Esophagus muscularis mucosa (tissue), 3 donors: Measurements from ENCODE around the gene DIAPH3.

Source experiments
- POLR2A ChIP-seq: fragments of 450-650 bp; IDR thresholded peaks from one replicate; pipeline ENCODE4 v1.6.1; 2017; ENCODE audit warnings: antibody characterized with exemption, moderate library complexity, mild to moderate bottlenecking, low read depth
- TF ChIP-seq, protein P1 (sequence below), 3 experiments: fragments of 200-600 bp in 2 of 3; fragments of 450-650 bp in 1 of 3; sonication (generic) in 2 of 3; IDR thresholded peaks; one replicate each; pipeline ENCODE4 v1.5.1; 2017 to 2019; ENCODE audit warnings: antibody characterized with exemption in 3 of 3, mild to moderate bottlenecking in 2 of 3, moderate library complexity in 1 of 3

GRCh38 chr13:60074397-60074796 lies 89.3 kb downstream of the DIAPH3 start:
- TF ChIP-seq, protein P1, sequence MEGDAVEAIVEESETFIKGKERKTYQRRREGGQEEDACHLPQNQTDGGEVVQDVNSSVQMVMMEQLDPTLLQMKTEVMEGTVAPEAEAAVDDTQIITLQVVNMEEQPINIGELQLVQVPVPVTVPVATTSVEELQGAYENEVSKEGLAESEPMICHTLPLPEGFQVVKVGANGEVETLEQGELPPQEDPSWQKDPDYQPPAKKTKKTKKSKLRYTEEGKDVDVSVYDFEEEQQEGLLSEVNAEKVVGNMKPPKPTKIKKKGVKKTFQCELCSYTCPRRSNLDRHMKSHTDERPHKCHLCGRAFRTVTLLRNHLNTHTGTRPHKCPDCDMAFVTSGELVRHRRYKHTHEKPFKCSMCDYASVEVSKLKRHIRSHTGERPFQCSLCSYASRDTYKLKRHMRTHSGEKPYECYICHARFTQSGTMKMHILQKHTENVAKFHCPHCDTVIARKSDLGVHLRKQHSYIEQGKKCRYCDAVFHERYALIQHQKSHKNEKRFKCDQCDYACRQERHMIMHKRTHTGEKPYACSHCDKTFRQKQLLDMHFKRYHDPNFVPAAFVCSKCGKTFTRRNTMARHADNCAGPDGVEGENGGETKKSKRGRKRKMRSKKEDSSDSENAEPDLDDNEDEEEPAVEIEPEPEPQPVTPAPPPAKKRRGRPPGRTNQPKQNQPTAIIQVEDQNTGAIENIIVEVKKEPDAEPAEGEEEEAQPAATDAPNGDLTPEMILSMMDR (IDR thresholded peaks at IDR 0.05): no peak
- TF ChIP-seq POLR2A: no peak
